Hematopoietic multipotent progenitor cell treated with erythropoietin and hydrocortisone succinate and interleukin-3 and kit ligand, for 4 days (in vitro differentiated cells): Measurements from ENCODE around the gene RTP3.
"Not testable (repeated sequence)": the region's sequence is repeated elsewhere in the genome, so short reads cannot be mapped to it uniquely, and the experiment has no call there.

Source experiments
- DNase-seq: peaks from one replicate; pipeline ENCODE4 v3.0.0-alpha.2; 2015

Gene RTP3

GRCh38 chr3:46520531-46520930 lies 22.8 kb downstream of the RTP3 start:
- DNase-seq = no peak

GRCh38 chr3:46521096-46521495 lies 23.3 kb downstream of the RTP3 start:
- DNase-seq = no peak

- DNase-seq = not testable (repeated sequence)
These were observed 24.4 kb downstream of the RTP3 start for GRCh38 chr3:46522201-46522600.

GRCh38 chr3:46523556-46523955 lies 25.8 kb downstream of the RTP3 start:
- no peak for DNase-seq

GRCh38 chr3:46524008-46524407 lies 26.2 kb downstream of the RTP3 start:
- DNase-seq = no peak

GRCh38 chr3:46524832-46525231 lies 27.1 kb downstream of the RTP3 start:
- no peak for DNase-seq

- DNase-seq = no peak
These were observed 29.5 kb downstream of the RTP3 start for GRCh38 chr3:46527239-46527638.

- DNase-seq = no peak
These were observed 35.3 kb downstream of the RTP3 start for GRCh38 chr3:46533091-46533490.

- DNase-seq = no peak
These were observed 38.0 kb downstream of the RTP3 start for GRCh38 chr3:46535746-46536145.

GRCh38 chr3:46536758-46537157 lies 39.0 kb downstream of the RTP3 start:
- no peak for DNase-seq

GRCh38 chr3:46537316-46537715 lies 39.5 kb downstream of the RTP3 start:
- no peak for DNase-seq

GRCh38 chr3:46537779-46538178 lies 40.0 kb downstream of the RTP3 start:
- DNase-seq = no peak

GRCh38 chr3:46538425-46538802 lies 40.6 kb downstream of the RTP3 start:
- not testable (repeated sequence) for DNase-seq

- peak; percentile 84 for DNase-seq
These were observed 41.1 kb downstream of the RTP3 start for GRCh38 chr3:46538803-46539442.

GRCh38 chr3:46539443-46540005 lies 41.7 kb downstream of the RTP3 start:
- no peak for DNase-seq

- no peak for DNase-seq
These were observed 42.8 kb downstream of the RTP3 start for GRCh38 chr3:46540550-46540949.

- DNase-seq = peak; percentile 52
These were observed 44.1 kb downstream of the RTP3 start for GRCh38 chr3:46541835-46542234.

GRCh38 chr3:46542344-46542743 lies 44.6 kb downstream of the RTP3 start:
- DNase-seq = no peak

GRCh38 chr3:46542801-46543201 lies 45.0 kb downstream of the RTP3 start:
- DNase-seq = no peak

- DNase-seq = no peak
These were observed 47.2 kb downstream of the RTP3 start for GRCh38 chr3:46544771-46545503.

- DNase-seq = no peak
These were observed 48.2 kb downstream of the RTP3 start for GRCh38 chr3:46545818-46546630.

GRCh38 chr3:46546896-46547440 lies 49.2 kb downstream of the RTP3 start:
- no peak for DNase-seq

- not testable (repeated sequence) for DNase-seq
These were observed 50.8 kb downstream of the RTP3 start for GRCh38 chr3:46548611-46549010.
